A673 (cell line): ENCODE results near the gene NPY1R.

ENCODE experiments used
- CTCF ChIP-seq: fragments of 300-800, 200-600 bp; sonication (generic); conservative IDR thresholded peaks from 2 replicates; pipeline ENCODE4 v1.5.1; 2017; ENCODE audit warnings: low read depth, mild to moderate bottlenecking, antibody characterized with exemption, low read length, moderate library complexity, mixed read lengths
- EZH2 ChIP-seq: fragments of 200-600 bp; sonication (generic); IDR thresholded peaks from 2 replicates; pipeline ENCODE4 v1.6.1; 2017; ENCODE audit warnings: borderline replicate concordance, low read depth, mild to moderate bottlenecking, mixed read lengths, antibody characterized with exemption, low read length; ENCODE audit not compliant: poor library complexity, severe bottlenecking

- TF ChIP-seq CTCF (no peak), EZH2 (no peak)
Measured at GRCh38 chr4:163274861-163275260, 57.5 kb downstream of the NPY1R start.
